WTC11 (cell line): ENCODE measurements around the gene SNAP47. TPM values are rescaled to one million over a fixed set of nuclear protein-coding genes. Genes with fewer than 3 reads are reported as not detected.

Source experiments
- ATAC-seq: fragments of 200-7000 bp; cut with Tn5 transposase; 2 replicates; pipeline ENCODE4 v1.10.0; 2021; ENCODE audit warnings: mild to moderate bottlenecking, moderate library complexity
- Bru-seq: library from RNA; stranded (reverse); fragments of 400-500 nt; gene quantifications from one replicate; lab custom pipeline; 2021; lab: Mats Ljungman, UMichigan
- CTCF ChIA-PET: fragments of 300-600 bp; sonication (Branson Sonifier 250); formaldehyde crosslinking; loops from one replicate; lab custom pipeline; 2021; ENCODE audit warnings: antibody characterized with exemption; lab: Charles Lee
- POLR2A ChIA-PET: fragments of 350-600 bp; sonication (Branson Sonifier 250); formaldehyde crosslinking; loops from one replicate; lab custom pipeline; 2021; ENCODE audit warnings: antibody characterized with exemption; lab: Charles Lee
- DNase-seq: peaks from one replicate; pipeline ENCODE4 v3.0.0; 2021; ENCODE audit warnings: low spot score
- H3K27ac Mint-ChIP-seq: 2 replicates; pipeline ENCODE4 v1.8.0; 2021; ENCODE audit warnings: mixed read lengths
- H3K27me3 Mint-ChIP-seq: 2 replicates; pipeline ENCODE4 v1.8.0; 2021; ENCODE audit warnings: low read depth, mild to moderate bottlenecking, moderate library complexity, mixed read lengths
- H3K36me3 Mint-ChIP-seq: 2 replicates; pipeline ENCODE4 v1.8.0; 2021; ENCODE audit warnings: mixed read lengths
- H3K4me1 Mint-ChIP-seq: 2 replicates; pipeline ENCODE4 v1.8.0; 2022; ENCODE audit warnings: mixed read lengths
- H3K4me3 Mint-ChIP-seq: 2 replicates; pipeline ENCODE4 v1.8.0; 2021; ENCODE audit warnings: mild to moderate bottlenecking, moderate library complexity, mixed read lengths
- H3K9me3 Mint-ChIP-seq: 2 replicates; pipeline ENCODE4 v1.8.0; 2021; ENCODE audit warnings: mixed read lengths
- AFF4 ChIP-seq: sonication (generic); formaldehyde crosslinking; IDR thresholded peaks from 2 replicates; pipeline ENCODE4 v1.8.1; 2023; ENCODE audit warnings: mild to moderate bottlenecking, missing genetic modification reagents, borderline replicate concordance
- CBFB ChIP-seq: sonication (generic); formaldehyde crosslinking; IDR thresholded peaks from 2 replicates; pipeline ENCODE4 v1.8.1; 2022; ENCODE audit warnings: mild to moderate bottlenecking, low read depth, missing genetic modification reagents
- CREB1 ChIP-seq: sonication (generic); formaldehyde crosslinking; IDR thresholded peaks from 2 replicates; pipeline ENCODE4 v1.8.0; 2023; ENCODE audit warnings: mild to moderate bottlenecking, missing genetic modification reagents
- CREM ChIP-seq: sonication (generic); formaldehyde crosslinking; IDR thresholded peaks from 2 replicates; pipeline ENCODE4 v1.8.1; 2022; ENCODE audit warnings: mild to moderate bottlenecking, missing genetic modification reagents, moderate library complexity
- ERG ChIP-seq: fragments of 250-450 bp; sonication (Bioruptor Pico); IDR thresholded peaks from 2 replicates; pipeline ENCODE4 v1.8.0; 2021; ENCODE audit warnings: mild to moderate bottlenecking
- ETV6 ChIP-seq: sonication (generic); formaldehyde crosslinking; IDR thresholded peaks from 2 replicates; pipeline ENCODE4 v1.8.1; 2022; ENCODE audit warnings: mild to moderate bottlenecking, missing genetic modification reagents
- FOXJ3 ChIP-seq: sonication (generic); formaldehyde crosslinking; IDR thresholded peaks from 2 replicates; pipeline ENCODE4 v1.9.0; 2021; ENCODE audit warnings: missing genetic modification reagents, mild to moderate bottlenecking, borderline replicate concordance
- FOXK1 ChIP-seq: sonication (generic); formaldehyde crosslinking; IDR thresholded peaks from 2 replicates; pipeline ENCODE4 v1.8.0; 2022; ENCODE audit warnings: mild to moderate bottlenecking, moderate library complexity, missing genetic modification reagents
- FOXP4 ChIP-seq: sonication (generic); formaldehyde crosslinking; IDR thresholded peaks from 2 replicates; pipeline ENCODE4 v1.8.0; 2022; ENCODE audit warnings: mild to moderate bottlenecking, missing genetic modification reagents
- GRHL2 ChIP-seq: fragments of 250-450 bp; sonication (Bioruptor Pico); IDR thresholded peaks from 2 replicates; pipeline ENCODE4 v1.8.0; 2022; ENCODE audit warnings: mild to moderate bottlenecking, moderate library complexity; ENCODE audit not compliant: insufficient replicate concordance, severe bottlenecking
- HMGXB4 ChIP-seq: sonication (generic); formaldehyde crosslinking; IDR thresholded peaks from 2 replicates; pipeline ENCODE4 v1.8.1; 2023; ENCODE audit warnings: mild to moderate bottlenecking, moderate library complexity, missing genetic modification reagents
- KAT7 ChIP-seq: sonication (generic); formaldehyde crosslinking; IDR thresholded peaks from 2 replicates; pipeline ENCODE4 v1.8.1; 2023; ENCODE audit warnings: missing genetic modification reagents, mild to moderate bottlenecking, borderline replicate concordance
- NR3C1 ChIP-seq: sonication (generic); formaldehyde crosslinking; conservative IDR thresholded peaks from 2 replicates; pipeline ENCODE4 v1.8.1; 2023; ENCODE audit warnings: low read depth, mild to moderate bottlenecking, missing genetic modification reagents
- PREB ChIP-seq: sonication (generic); formaldehyde crosslinking; IDR thresholded peaks from 2 replicates; pipeline ENCODE4 v1.8.1; 2022; ENCODE audit warnings: mild to moderate bottlenecking, missing genetic modification reagents, moderate library complexity, borderline replicate concordance
- SMAD3 ChIP-seq: sonication (generic); formaldehyde crosslinking; IDR thresholded peaks from 2 replicates; pipeline ENCODE4 v1.8.0; 2022; ENCODE audit warnings: missing genetic modification reagents, mild to moderate bottlenecking, borderline replicate concordance
- SMAD4 ChIP-seq: sonication (generic); formaldehyde crosslinking; IDR thresholded peaks from 2 replicates; pipeline ENCODE4 v1.8.0; 2022; ENCODE audit warnings: mild to moderate bottlenecking, missing genetic modification reagents
- SP1 ChIP-seq: sonication (generic); formaldehyde crosslinking; conservative IDR thresholded peaks from 2 replicates; pipeline ENCODE4 v1.8.1; 2022; ENCODE audit warnings: missing genetic modification reagents
- TCF7 ChIP-seq: sonication (generic); formaldehyde crosslinking; IDR thresholded peaks from 2 replicates; pipeline ENCODE4 v1.8.0; 2022; ENCODE audit warnings: mild to moderate bottlenecking, low read depth, missing genetic modification reagents, moderate library complexity
- ZBTB43 ChIP-seq: sonication (generic); formaldehyde crosslinking; IDR thresholded peaks from 2 replicates; pipeline ENCODE4 v1.8.1; 2023; ENCODE audit warnings: mild to moderate bottlenecking, missing genetic modification reagents
- ZNF138 ChIP-seq: sonication (generic); formaldehyde crosslinking; conservative IDR thresholded peaks from 2 replicates; pipeline ENCODE4 v1.8.1; 2022; ENCODE audit warnings: mild to moderate bottlenecking, moderate library complexity, missing genetic modification reagents
- ZNF219 ChIP-seq: sonication (generic); formaldehyde crosslinking; IDR thresholded peaks from 2 replicates; pipeline ENCODE4 v1.8.0; 2023; ENCODE audit warnings: missing genetic modification reagents, mild to moderate bottlenecking, borderline replicate concordance
- ZNF232 ChIP-seq: sonication (generic); formaldehyde crosslinking; IDR thresholded peaks from 2 replicates; pipeline ENCODE4 v1.8.0; 2022; ENCODE audit warnings: mild to moderate bottlenecking, missing genetic modification reagents
- ZNF317 ChIP-seq: sonication (generic); formaldehyde crosslinking; IDR thresholded peaks from 2 replicates; pipeline ENCODE4 v1.8.1; 2023; ENCODE audit warnings: low read depth, mild to moderate bottlenecking, moderate library complexity, missing genetic modification reagents, borderline replicate concordance
- long read RNA-seq, 3 experiments: library from RNA in 1 of 3; library from capped mRNA in 1 of 3; library from polyadenylated mRNA in 1 of 3; unstranded in 2 of 3; stranded (forward) in 1 of 3; transcript quantifications; one replicate each; pipeline ENCODE4 v2.0.0, GENCODE V29; 2021
- total RNA-seq: library from RNA; stranded (reverse); gene quantifications from 3 replicates; pipeline ENCODE4 v1.2.3, GENCODE V29; 2021

SNAP47 gene
- total RNA-seq, result 43.8 to 50.8 TPM (median 47.2 TPM) in 3 replicates
- percentile 67 among the genes with signal in this experiment for Bru-seq, nascent RNA
- long read RNA-seq, experiment 1, transcript SNAP47-202 (5 exons, 2,362 nt), result major isoform, 112 of 176 reads
- long read RNA-seq, experiment 1, partial matches to known transcripts, result 37 of 176 reads
- long read RNA-seq, experiment 1, other reads (novel, unspliced or antisense), result 20 of 176 reads
- long read RNA-seq, experiment 2, transcript SNAP47-202 (5 exons, 2,362 nt), result major isoform, 9 of 43 reads
- long read RNA-seq, experiment 2, partial matches to known transcripts, result 26 of 43 reads
- long read RNA-seq, experiment 2, other reads (novel, unspliced or antisense), result 7 of 43 reads
- long read RNA-seq, experiment 3, transcript SNAP47-202 (5 exons, 2,362 nt), result major isoform, 29 of 59 reads
- long read RNA-seq, experiment 3, partial matches to known transcripts, result 14 of 59 reads
- long read RNA-seq, experiment 3, other reads (novel, unspliced or antisense), result 15 of 59 reads

- peak; percentile 83 for ATAC-seq
- DNase-seq, result peak; percentile 93
- peaks cover 7% of the 10 kb centered on the region; the same call in 1 of the 2 replicates for H3K36me3 Mint-ChIP-seq
- peak within 1 kb of the TSS; percentile 90 for H3K4me3 Mint-ChIP-seq
- peak within 1 kb of the TSS; percentile 65 for H3K27ac Mint-ChIP-seq
- CTCF ChIA-PET, result interaction anchor here (0.7 kb wide), 1 partner anchor 219 kb away, joined by 4 read pairs; no protein-coding TSS in a partner anchor
- POLR2A ChIA-PET, result no interaction called here
- H3K9me3 Mint-ChIP-seq, result no peaks in the 10 kb centered on the region
- H3K4me1 Mint-ChIP-seq, result peaks cover 22% of the 10 kb centered on the region
- H3K27me3 Mint-ChIP-seq, result no peaks in the 10 kb centered on the region
- TF ChIP-seq SMAD4 (CRISPR knock-in tag) (no peak; the same call in 1 of the 2 replicates), TCF7 (CRISPR knock-in tag) (no peak), NR3C1 (CRISPR knock-in tag) (no peak), CREB1 (peak; percentile 57; the same call in 1 of the 2 replicates), SP1 (CRISPR knock-in tag) (peak; percentile 97), ZNF232 (CRISPR knock-in tag) (peak; percentile 24; the same call in 1 of the 2 replicates), CREM (peak; percentile 85), ZBTB43 (CRISPR knock-in tag) (peak; percentile 91), ERG (CRISPR knock-in tag) (no peak), HMGXB4 (CRISPR knock-in tag) (peak; percentile 92), KAT7 (CRISPR knock-in tag) (peak; percentile 98), CBFB (CRISPR knock-in tag) (peak; percentile 99), ZNF138 (CRISPR knock-in tag) (0 out of 2 replicates have a peak, but pooled peaks have one; percentile 88), AFF4 (CRISPR knock-in tag) (peak; percentile 92; the same call in 1 of the 2 replicates), FOXP4 (CRISPR knock-in tag) (peak; percentile 74; the same call in 1 of the 2 replicates), ZNF317 (CRISPR knock-in tag) (0 out of 2 replicates have a peak, but pooled peaks have one; percentile 43), GRHL2 (CRISPR knock-in tag) (no peak), ZNF219 (CRISPR knock-in tag) (no peak), FOXK1 (CRISPR knock-in tag) (peak; percentile 87), FOXJ3 (CRISPR knock-in tag) (no peak), ETV6 (CRISPR knock-in tag) (peak; percentile 95), PREB (peak; percentile 61; the same call in 1 of the 2 replicates), SMAD3 (CRISPR knock-in tag) (peak; percentile 54; the same call in 1 of the 2 replicates)
These were observed at the start of gene SNAP47, which contains the start of gene JMJD4 for GRCh38 chr1:227734856-227735538. SNAP47 (plus strand) TSS chr1:227735435; CDS start chr1:227747737, 12,302 bp downstream. JMJD4 (minus strand) TSS chr1:227735302; CDS start chr1:227735273, 29 bp downstream.
